Testis (tissue), 3 donors: ENCODE data around the gene ZFP36L1. TPM values are rescaled to one million over a fixed set of nuclear protein-coding genes. Genes with fewer than 3 reads are reported as not detected.

ENCODE experiments used
- DNase-seq: peaks from one replicate; pipeline ENCODE4 v3.0.0-alpha.2; 2019
- H3K27ac ChIP-seq, 2 donors: fragments of 200-600 bp; sonication (generic); one replicate each; pipeline ENCODE4 v1.5.1; 2019
- H3K27me3 ChIP-seq: fragments of 200-600 bp; sonication (generic); one replicate; pipeline ENCODE4 v1.5.1; 2019
- H3K36me3 ChIP-seq: fragments of 200-600 bp; sonication (generic); one replicate; pipeline ENCODE4 v1.5.1; 2017; ENCODE audit warnings: low read depth; ENCODE audit errors: missing control alignments
- H3K4me1 ChIP-seq: fragments of 200-600 bp; sonication (generic); one replicate; pipeline ENCODE4 v1.5.1; 2019
- H3K4me3 ChIP-seq, 2 donors: fragments of 200-600 bp; sonication (generic); one replicate each; pipeline ENCODE4 v1.5.1; 2017 to 2019
- H3K9me3 ChIP-seq: fragments of 200-600 bp; sonication (generic); one replicate; pipeline ENCODE4 v1.5.1; 2017
- POLR2A ChIP-seq: fragments of 450-650 bp; IDR thresholded peaks from one replicate; pipeline ENCODE4 v1.6.1; 2017; ENCODE audit warnings: antibody characterized with exemption, mild to moderate bottlenecking, moderate library complexity
- WGBS, 2 donors: methylation state at CpG; one replicate each; pipeline ENCODE4 v1.1.5; 2018; 5-methylcytosine and 5-hydroxymethylcytosine counted together
- intact Hi-C: fragments of 100-400 bp; cut with DNase I; formaldehyde crosslinking; loops from one replicate; pipeline ENCODE4 v1.15.1; 2023; ENCODE audit warnings: low total_unique reads
- polyA plus RNA-seq: library from polyadenylated mRNA; stranded (reverse); fragments of 350-450 nt; fragmentation: Illumina TruSeq; extraction: RNeasy Lipid Tissue Mini Kit (QIAGEN cat#74804); gene quantifications from one replicate; pipeline ENCODE4 v1.2.3, GENCODE V29; 2014; ENCODE audit warnings: low read depth, low replicate concordance; ENCODE audit not compliant: insufficient read depth
- total RNA-seq, 2 donors: library from RNA; depleted of rRNA; stranded (reverse); fragments of >200 nt; gene quantifications; one replicate each; pipeline ENCODE4 v1.2.3, GENCODE V29; 2016
- TF ChIP-seq, protein P1 (sequence below), 3 experiments: fragments of 450-650 bp in 2 of 3; fragments of 200-600 bp in 1 of 3; sonication (generic) in 1 of 3; IDR thresholded peaks; one replicate each; pipeline ENCODE4 v1.5.1; 2016 to 2019; ENCODE audit warnings: antibody characterized with exemption in 3 of 3, mild to moderate bottlenecking in 2 of 3, moderate library complexity in 1 of 3

ZFP36L1 gene
- total and polyA plus RNA-seq, 3 donors from 2014 or later, result 120 to 301 (median 176) TPM

- Histone ChIP-seq H3K27me3 (no peaks in the 10 kb centered on the region), H3K4me3 (no peak overlapping the region), H3K4me1 (peaks cover 3% of the 10 kb centered on the region), H3K9me3 (no peaks in the 10 kb centered on the region), H3K27ac (no peak overlapping the region), H3K36me3 (no peaks in the 10 kb centered on the region)
- intact Hi-C loops, result no loop called here
- TF ChIP-seq POLR2A, result no peak
- TF ChIP-seq, protein P1, sequence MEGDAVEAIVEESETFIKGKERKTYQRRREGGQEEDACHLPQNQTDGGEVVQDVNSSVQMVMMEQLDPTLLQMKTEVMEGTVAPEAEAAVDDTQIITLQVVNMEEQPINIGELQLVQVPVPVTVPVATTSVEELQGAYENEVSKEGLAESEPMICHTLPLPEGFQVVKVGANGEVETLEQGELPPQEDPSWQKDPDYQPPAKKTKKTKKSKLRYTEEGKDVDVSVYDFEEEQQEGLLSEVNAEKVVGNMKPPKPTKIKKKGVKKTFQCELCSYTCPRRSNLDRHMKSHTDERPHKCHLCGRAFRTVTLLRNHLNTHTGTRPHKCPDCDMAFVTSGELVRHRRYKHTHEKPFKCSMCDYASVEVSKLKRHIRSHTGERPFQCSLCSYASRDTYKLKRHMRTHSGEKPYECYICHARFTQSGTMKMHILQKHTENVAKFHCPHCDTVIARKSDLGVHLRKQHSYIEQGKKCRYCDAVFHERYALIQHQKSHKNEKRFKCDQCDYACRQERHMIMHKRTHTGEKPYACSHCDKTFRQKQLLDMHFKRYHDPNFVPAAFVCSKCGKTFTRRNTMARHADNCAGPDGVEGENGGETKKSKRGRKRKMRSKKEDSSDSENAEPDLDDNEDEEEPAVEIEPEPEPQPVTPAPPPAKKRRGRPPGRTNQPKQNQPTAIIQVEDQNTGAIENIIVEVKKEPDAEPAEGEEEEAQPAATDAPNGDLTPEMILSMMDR (IDR thresholded peaks at IDR 0.05), result no peak
- WGBS, 2 donors, result 83 to 84% methylated on average over 5 of the region's 5 CpGs
- no peak for DNase-seq
These were observed 45.5 kb downstream of the ZFP36L1 start for GRCh38 chr14:68747393-68747792.

- WGBS, 2 donors, result 92 to 93% methylated on average over 12 of the region's 12 CpGs
- H3K27me3 ChIP-seq, result no peaks in the 10 kb centered on the region
- no peak for DNase-seq
- no peak for TF ChIP-seq POLR2A
- TF ChIP-seq, protein P1 (IDR thresholded peaks at IDR 0.05), result no peak
- H3K36me3 ChIP-seq, result no peaks in the 10 kb centered on the region
- no peak overlapping the region for H3K27ac ChIP-seq
- intact Hi-C loops, result no loop called here
- H3K4me3 ChIP-seq, result no peak overlapping the region
- H3K9me3 ChIP-seq, result no peaks in the 10 kb centered on the region
- H3K4me1 ChIP-seq, result no peaks in the 10 kb centered on the region
These were observed 48.3 kb downstream of the ZFP36L1 start for GRCh38 chr14:68744613-68745012.

- intact Hi-C loops, result no loop called here
- 89 to 95% methylated on average over 6 of the region's 6 CpGs for WGBS, 2 donors
- Histone ChIP-seq H3K4me3 (no peak overlapping the region), H3K27ac (no peak overlapping the region), H3K9me3 (no peaks in the 10 kb centered on the region), H3K4me1 (peaks cover 5% of the 10 kb centered on the region), H3K36me3 (no peaks in the 10 kb centered on the region), H3K27me3 (no peaks in the 10 kb centered on the region)
- no peak for DNase-seq
- TF ChIP-seq, protein P1 (IDR thresholded peaks at IDR 0.05), result no peak
- TF ChIP-seq POLR2A, result no peak
These were observed 50.9 kb downstream of the ZFP36L1 start for GRCh38 chr14:68741839-68742470.

DNA sequence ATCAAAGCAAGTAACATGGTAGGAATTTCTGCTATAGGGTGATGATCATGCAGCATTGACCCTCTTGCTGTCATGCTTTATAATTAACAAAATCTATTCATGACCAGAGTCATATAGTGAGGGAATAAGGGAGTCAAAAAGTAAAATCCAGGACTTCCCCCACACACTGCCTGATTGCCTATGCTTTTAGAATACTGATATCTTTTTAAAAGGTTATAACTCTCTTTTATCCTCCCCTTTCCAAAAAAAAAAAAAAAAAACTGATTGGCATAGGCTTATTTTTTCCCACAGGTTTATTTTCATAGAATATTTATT lies 51.4 kb downstream of the ZFP36L1 start:
- no peaks in the 10 kb centered on the region for H3K9me3 ChIP-seq
- no peak overlapping the region for H3K27ac ChIP-seq
- intact Hi-C loops, result no loop called here
- H3K27me3 ChIP-seq, result no peaks in the 10 kb centered on the region
- H3K4me1 ChIP-seq, result peaks cover 10% of the 10 kb centered on the region
- H3K36me3 ChIP-seq, result no peaks in the 10 kb centered on the region
- no peak for DNase-seq
- no peak overlapping the region for H3K4me3 ChIP-seq
- TF ChIP-seq POLR2A, result no peak
- TF ChIP-seq, protein P1 (IDR thresholded peaks at IDR 0.05), result no peak

GRCh38 chr14:68740788-68741476 lies 51.9 kb downstream of the ZFP36L1 start:
- H3K9me3 ChIP-seq, result no peaks in the 10 kb centered on the region
- no peak overlapping the region for H3K27ac ChIP-seq
- DNase-seq, result no peak
- no peaks in the 10 kb centered on the region for H3K27me3 ChIP-seq
- 82 to 91% methylated on average over 4 of the region's 4 CpGs for WGBS, 2 donors
- intact Hi-C loops, result no loop called here
- no peaks in the 10 kb centered on the region for H3K36me3 ChIP-seq
- H3K4me1 ChIP-seq, result peaks cover 15% of the 10 kb centered on the region
- no peak for TF ChIP-seq POLR2A
- TF ChIP-seq, protein P1 (IDR thresholded peaks at IDR 0.05), result no peak
- H3K4me3 ChIP-seq, result no peak overlapping the region
